HG03378 (cell line): ENCODE measurements around the gene PPIL6.
"Not testable (repeated sequence)": the region's sequence is repeated elsewhere in the genome, so short reads cannot be mapped to it uniquely, and the experiment has no call there.

Experiments
- ATAC-seq: cut with Tn5 transposase; IDR thresholded peaks from one replicate; pipeline ENCODE4 v1.9.1; 2021; ENCODE audit warnings: mild to moderate bottlenecking, moderate library complexity; ENCODE audit not compliant: unreplicated experiment

Gene PPIL6

GRCh38 chr6:109467696-109468095, 27.3 kb upstream of the PPIL6 start:
- no peak for ATAC-seq

- no peak for ATAC-seq
Observed at GRCh38 chr6:109466212-109466923, 25.9 kb upstream of the PPIL6 start.

- no peak for ATAC-seq
Observed at GRCh38 chr6:109465772-109466171, 25.3 kb upstream of the PPIL6 start.

- no peak for ATAC-seq
Observed at GRCh38 chr6:109461733-109462526, 21.5 kb upstream of the PPIL6 start.

GRCh38 chr6:109461205-109461604, 20.8 kb upstream of the PPIL6 start:
- not testable (repeated sequence) for ATAC-seq

GRCh38 chr6:109460161-109460829, 19.9 kb upstream of the PPIL6 start:
- ATAC-seq: no peak

GRCh38 chr6:109458774-109459531, 18.5 kb upstream of the PPIL6 start:
- ATAC-seq: peak; percentile 42

- no peak for ATAC-seq
Observed at GRCh38 chr6:109457562-109457996, 17.2 kb upstream of the PPIL6 start.

- ATAC-seq: no peak
Observed at GRCh38 chr6:109456710-109457561, 16.5 kb upstream of the PPIL6 start.

- no peak for ATAC-seq
Observed at GRCh38 chr6:109456111-109456583, 15.7 kb upstream of the PPIL6 start.

- ATAC-seq: peak; percentile 51
Observed at GRCh38 chr6:109455437-109456110, 15.1 kb upstream of the PPIL6 start, which contains the start of gene MICAL1. TSS of gene MICAL1 (minus strand) at chr6:109455772. CDS start at chr6:109454196, 1,576 bp downstream.

- peak; percentile 31 for ATAC-seq
Observed at GRCh38 chr6:109454496-109455436, 14.3 kb upstream of the PPIL6 start.

GRCh38 chr6:109453594-109454495, 13.4 kb upstream of the PPIL6 start:
- no peak for ATAC-seq

GRCh38 chr6:109453156-109453555, 12.7 kb upstream of the PPIL6 start:
- ATAC-seq: no peak

GRCh38 chr6:109452181-109452580, 11.8 kb upstream of the PPIL6 start:
- no peak for ATAC-seq

GRCh38 chr6:109451376-109451775, 10.9 kb upstream of the PPIL6 start:
- no peak for ATAC-seq

- no peak for ATAC-seq
Observed at GRCh38 chr6:109450801-109451200, 10.4 kb upstream of the PPIL6 start.
